ENCODE measurements around the gene MLST8. TPM values are rescaled to one million over a fixed set of nuclear protein-coding genes. Genes with fewer than 3 reads are reported as not detected.

MLST8 gene
- 81.4 and 100.0 TPM in 2 replicates for total RNA-seq
- polyA plus RNA-seq, result 117 and 122 TPM in 2 replicates

- Histone ChIP-seq H3K4me1 (ENCODE audit: low read depth) (peaks cover 11% of the 10 kb centered on the region), H3K4me3 (peak within 1 kb of the TSS; percentile 75), H3K9me3 (ENCODE audit: low read depth) (no peaks in the 10 kb centered on the region), H3K36me3 (peaks cover 5% of the 10 kb centered on the region), H3K27ac (peak within 1 kb of the TSS; percentile 96), H3K27me3 (peaks cover under 1% of the 10 kb centered on the region)
- TF ChIP-seq CTCF (IDR thresholded peaks at IDR 0.05; ENCODE audit: low read depth, low read length), result peak; percentile 29
- peak; percentile 91 to 92 for DNase-seq (ENCODE audit: low read depth in 1 of 2, low spot score in 1 of 2)
These were observed at the start of gene MLST8 for GRCh38 chr16:2205104-2205966. Gene MLST8 (plus strand): TSS chr16:2205454. CDS start chr16:2206086, 632 bp downstream.

GRCh38 chr16:2155977-2156848 is 49.0 kb upstream of the MLST8 start:
- Histone ChIP-seq H3K27ac (peak overlapping the region; percentile 63), H3K4me1 (ENCODE audit: low read depth) (peaks cover 29% of the 10 kb centered on the region), H3K27me3 (no peaks in the 10 kb centered on the region), H3K36me3 (no peaks in the 10 kb centered on the region), H3K9me3 (ENCODE audit: low read depth) (no peaks in the 10 kb centered on the region), H3K4me3 (peak overlapping the region; percentile 91)
- peak; percentile 59 to 74 for DNase-seq (ENCODE audit: low read depth in 1 of 2, low spot score in 1 of 2)
- TF ChIP-seq CTCF (IDR thresholded peaks at IDR 0.05; ENCODE audit: low read depth, low read length), result no peak

- peaks cover 29% of the 10 kb centered on the region for H3K4me1 ChIP-seq (ENCODE audit: low read depth)
- H3K36me3 ChIP-seq, result no peaks in the 10 kb centered on the region
- TF ChIP-seq CTCF (IDR thresholded peaks at IDR 0.05; ENCODE audit: low read depth, low read length), result no peak
- peak overlapping the region; percentile 63 for H3K27ac ChIP-seq
- no peak for DNase-seq (ENCODE audit: low read depth in 1 of 2, low spot score in 1 of 2)
- H3K4me3 ChIP-seq, result peak overlapping the region; percentile 91
- H3K9me3 ChIP-seq (ENCODE audit: low read depth), result no peaks in the 10 kb centered on the region
- H3K27me3 ChIP-seq, result no peaks in the 10 kb centered on the region
These were observed 48.4 kb upstream of the MLST8 start for GRCh38 chr16:2156849-2157224.

GRCh38 chr16:2157480-2158261 is 47.6 kb upstream of the MLST8 start:
- peaks cover 27% of the 10 kb centered on the region for H3K4me1 ChIP-seq (ENCODE audit: low read depth)
- H3K4me3 ChIP-seq, result no peak overlapping the region
- H3K9me3 ChIP-seq (ENCODE audit: low read depth), result no peaks in the 10 kb centered on the region
- H3K27me3 ChIP-seq, result no peaks in the 10 kb centered on the region
- no peaks in the 10 kb centered on the region for H3K36me3 ChIP-seq
- no peak for TF ChIP-seq CTCF (IDR thresholded peaks at IDR 0.05; ENCODE audit: low read depth, low read length)
- no peak for DNase-seq (ENCODE audit: low read depth in 1 of 2, low spot score in 1 of 2)
- H3K27ac ChIP-seq, result no peak overlapping the region

GRCh38 chr16:2158262-2158638 is 47.0 kb upstream of the MLST8 start:
- H3K9me3 ChIP-seq (ENCODE audit: low read depth), result no peaks in the 10 kb centered on the region
- H3K4me1 ChIP-seq (ENCODE audit: low read depth), result peaks cover 21% of the 10 kb centered on the region
- DNase-seq (ENCODE audit: low read depth in 1 of 2, low spot score in 1 of 2), result no peak
- TF ChIP-seq CTCF (IDR thresholded peaks at IDR 0.05; ENCODE audit: low read depth, low read length), result no peak
- no peak overlapping the region for H3K27ac ChIP-seq
- no peak overlapping the region for H3K4me3 ChIP-seq
- no peaks in the 10 kb centered on the region for H3K36me3 ChIP-seq
- H3K27me3 ChIP-seq, result no peaks in the 10 kb centered on the region

All from cardiac muscle cell (in vitro differentiated cells and primary cell).